Mesenchymal stem cell (in vitro differentiated cells and primary cell): Measurements from ENCODE around the gene RNH1.

ENCODE experiments used
- DNase-seq: peaks from one replicate; pipeline ENCODE4 v3.0.0-alpha.2; 2013
- H2AFZ ChIP-seq: one replicate; pipeline ENCODE4 v1.6.1; 2013; ENCODE audit warnings: low read depth, mild to moderate bottlenecking, control low read depth, inconsistent platforms, low read length, moderate library complexity
- H2AK5ac ChIP-seq: 2 replicates; pipeline ENCODE4 v1.6.1; 2013; ENCODE audit warnings: low read length, moderate library complexity, mild to moderate bottlenecking, inconsistent platforms; ENCODE audit not compliant: severe bottlenecking
- H2BK120ac ChIP-seq: one replicate; pipeline ENCODE4 v1.6.1; 2013; ENCODE audit warnings: low read depth, mild to moderate bottlenecking, inconsistent platforms, low read length, moderate library complexity
- H2BK12ac ChIP-seq, 2 experiments: one replicate each; pipeline ENCODE4 v1.6.1; 2013; ENCODE audit warnings: inconsistent platforms in 2 of 2, low read length in 2 of 2, mild to moderate bottlenecking in 2 of 2, moderate library complexity in 2 of 2, control low read depth in 1 of 2
- H2BK15ac ChIP-seq: one replicate; pipeline ENCODE4 v1.6.1; 2013; ENCODE audit warnings: mild to moderate bottlenecking, low read depth, inconsistent platforms; ENCODE audit not compliant: poor library complexity, severe bottlenecking
- H2BK5ac ChIP-seq: 2 replicates; pipeline ENCODE4 v1.6.1; 2013; ENCODE audit warnings: low read depth, mild to moderate bottlenecking, low read length, control low read depth, inconsistent platforms; ENCODE audit not compliant: poor library complexity, severe bottlenecking
- H3K14ac ChIP-seq, 2 experiments: one replicate each; pipeline ENCODE4 v1.6.1; 2013; ENCODE audit warnings: inconsistent platforms in 2 of 2, low read length in 2 of 2, control low read depth in 1 of 2, mild to moderate bottlenecking in 1 of 2, moderate library complexity in 1 of 2
- H3K18ac ChIP-seq, 2 experiments: one replicate each; pipeline ENCODE4 v1.6.1; 2013; ENCODE audit warnings: inconsistent platforms in 2 of 2, low read length in 2 of 2, control low read depth in 1 of 2, low read depth in 1 of 2, mild to moderate bottlenecking in 1 of 2
- H3K23ac ChIP-seq, 2 experiments: one replicate each; pipeline ENCODE4 v1.6.1; 2013; ENCODE audit warnings: inconsistent platforms in 2 of 2, low read length in 2 of 2, mild to moderate bottlenecking in 2 of 2, moderate library complexity in 2 of 2, control low read depth in 1 of 2
- H3K27ac ChIP-seq: 2 replicates; pipeline ENCODE4 v1.5.1; 2013; ENCODE audit warnings: mild to moderate bottlenecking, moderate library complexity, low read length, control low read depth, inconsistent platforms; ENCODE audit not compliant: poor library complexity, severe bottlenecking
- H3K27me3 ChIP-seq, 2 experiments: 2 replicates each; pipeline versions ENCODE4 v1.6.1 to v1.7.0; 2013; ENCODE audit warnings: low read length in 2 of 2, mild to moderate bottlenecking in 2 of 2, moderate library complexity in 2 of 2, control low read depth in 1 of 2, inconsistent platforms in 1 of 2; ENCODE audit not compliant: control insufficient read depth in 1 of 2, insufficient read depth in 1 of 2
- H3K36me3 ChIP-seq, 2 experiments: 2 replicates each; pipeline versions ENCODE4 v1.6.1 to v1.7.0; 2013; ENCODE audit warnings: low read length in 2 of 2, control low read depth in 1 of 2, inconsistent platforms in 1 of 2, low read depth in 1 of 2, mild to moderate bottlenecking in 1 of 2; ENCODE audit not compliant: insufficient read depth in 2 of 2, control insufficient read depth in 1 of 2
- H3K4ac ChIP-seq, 2 experiments: one replicate each; pipeline ENCODE4 v1.6.1; 2013; ENCODE audit warnings: inconsistent platforms in 2 of 2, low read length in 2 of 2, mild to moderate bottlenecking in 2 of 2, moderate library complexity in 2 of 2, control low read depth in 1 of 2, low read depth in 1 of 2
- H3K4me1 ChIP-seq: 2 replicates; pipeline ENCODE4 v1.6.1; 2013; ENCODE audit warnings: low read depth, low read length, control low read depth; ENCODE audit not compliant: control insufficient read depth, insufficient read depth
- H3K4me2 ChIP-seq: 2 replicates; pipeline ENCODE4 v1.6.1; 2013; ENCODE audit warnings: low read length, mild to moderate bottlenecking, inconsistent platforms; ENCODE audit not compliant: poor library complexity, severe bottlenecking
- H3K4me3 ChIP-seq, 2 experiments: 2 replicates each; pipeline versions ENCODE4 v1.5.1 to v1.7.0; 2013; ENCODE audit warnings: low read length in 2 of 2, mild to moderate bottlenecking in 2 of 2, control low read depth in 1 of 2, low read depth in 1 of 2; ENCODE audit not compliant: insufficient read depth in 1 of 2
- H3K79me1 ChIP-seq: replicated peaks from 2 replicates; pipeline ENCODE4 v1.6.1; 2013; ENCODE audit warnings: mild to moderate bottlenecking, control low read depth, low read length, inconsistent platforms; ENCODE audit not compliant: poor library complexity, severe bottlenecking
- H3K9ac ChIP-seq: 2 replicates; pipeline ENCODE4 v1.7.0; 2013; ENCODE audit warnings: mild to moderate bottlenecking, low read length, moderate library complexity
- H3K9me3 ChIP-seq: 2 replicates; pipeline ENCODE4 v1.7.0; 2013; ENCODE audit warnings: mild to moderate bottlenecking, low read length; ENCODE audit not compliant: control insufficient read depth
- H4K8ac ChIP-seq: one replicate; pipeline ENCODE4 v1.6.1; 2013; ENCODE audit warnings: inconsistent platforms, mild to moderate bottlenecking, low read length, moderate library complexity
- H4K91ac ChIP-seq: one replicate; pipeline ENCODE4 v1.6.1; 2013; ENCODE audit warnings: mild to moderate bottlenecking, low read length, inconsistent platforms
- WGBS: methylation state at CpG from one replicate; pipeline ENCODE4 v1.1.7; 2013; ENCODE audit warnings: mixed read lengths; 5-methylcytosine and 5-hydroxymethylcytosine counted together

The RNH1 gene

DNA sequence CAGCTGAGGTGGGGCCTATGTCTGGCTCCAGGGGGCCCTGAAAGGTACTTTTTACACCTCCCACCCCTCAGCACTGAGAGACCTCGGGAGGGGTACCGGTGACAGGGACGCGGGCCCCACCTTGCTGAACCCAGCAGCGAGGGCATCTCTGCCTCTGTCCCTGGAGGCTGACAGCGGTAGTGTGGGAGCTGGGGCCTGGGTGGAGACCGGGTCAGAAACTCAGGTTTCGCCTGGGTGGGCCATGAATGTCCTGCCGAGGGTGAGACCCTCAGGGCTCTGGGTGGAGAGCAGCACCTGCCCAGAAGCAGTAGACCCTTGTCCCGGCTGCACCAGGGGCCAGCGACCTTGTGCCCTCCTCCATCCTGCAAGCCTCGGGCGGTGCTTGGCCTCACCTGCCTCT lies 34.8 kb downstream of the RNH1 start:
- no peak overlapping the region for H3K23ac ChIP-seq
- peaks cover 24% of the 10 kb centered on the region for H3K4me1 ChIP-seq
- H3K4me2 ChIP-seq = no peak overlapping the region
- H2AFZ ChIP-seq = no peak overlapping the region
- H3K4me3 ChIP-seq = no peak overlapping the region
- H3K9me3 ChIP-seq = no peaks in the 10 kb centered on the region
- H2BK5ac ChIP-seq = no peak overlapping the region
- no peak overlapping the region for H3K14ac ChIP-seq
- H3K79me1 ChIP-seq = peaks cover 39% of the 10 kb centered on the region
- H3K9ac ChIP-seq = no peak overlapping the region
- H3K36me3 ChIP-seq = peaks cover 7 to 36% of the 10 kb centered on the region in 2 experiments
- no peak overlapping the region for H2BK120ac ChIP-seq
- H4K8ac ChIP-seq = no peak overlapping the region
- 94% methylated on average over 13 of the region's 13 CpGs for WGBS
- no peak overlapping the region for H2AK5ac ChIP-seq
- H3K4ac ChIP-seq = no peak overlapping the region
- H2BK12ac ChIP-seq = no peak overlapping the region
- H4K91ac ChIP-seq = peak overlapping the region; percentile 28
- no peak overlapping the region for H3K27ac ChIP-seq
- H3K18ac ChIP-seq = no peak overlapping the region
- no peaks in the 10 kb centered on the region for H3K27me3 ChIP-seq
- DNase-seq = no peak
- no peak overlapping the region for H2BK15ac ChIP-seq

- no peaks in the 10 kb centered on the region for H3K9me3 ChIP-seq
- H2BK15ac ChIP-seq = peak overlapping the region; percentile 73
- peak overlapping the region in 1 of 2 experiments; percentile 9 for H3K14ac ChIP-seq
- peak overlapping the region in 1 of 2 experiments; percentile 88 for H3K18ac ChIP-seq
- no peak overlapping the region for H2BK5ac ChIP-seq
- peak overlapping the region in 1 of 2 experiments; percentile 24 for H3K4me3 ChIP-seq
- no peak overlapping the region for H3K9ac ChIP-seq
- no peak overlapping the region for H2AK5ac ChIP-seq
- H3K27me3 ChIP-seq = no peaks in the 10 kb centered on the region
- no peak for DNase-seq
- H3K4me2 ChIP-seq = no peak overlapping the region
- H3K4ac ChIP-seq = peak overlapping the region in 1 of 2 experiments; percentile 60
- H4K8ac ChIP-seq = no peak overlapping the region
- H4K91ac ChIP-seq = peak overlapping the region; percentile 91
- H3K4me1 ChIP-seq = peaks cover 18% of the 10 kb centered on the region
- H2BK120ac ChIP-seq = peak overlapping the region; percentile 6
- 99% methylated on average over 61 of the region's 61 CpGs for WGBS
- peak overlapping the region; percentile 82 to 91 for H2BK12ac ChIP-seq
- peak overlapping the region in 1 of 2 experiments; percentile 18 for H3K23ac ChIP-seq
- no peak overlapping the region for H3K27ac ChIP-seq
- H3K36me3 ChIP-seq = peaks cover 7 to 36% of the 10 kb centered on the region in 2 experiments
- H2AFZ ChIP-seq = no peak overlapping the region
- peaks cover 39% of the 10 kb centered on the region for H3K79me1 ChIP-seq
Measured at GRCh38 chr11:471468-472145, 35.4 kb downstream of the RNH1 start.

DNA sequence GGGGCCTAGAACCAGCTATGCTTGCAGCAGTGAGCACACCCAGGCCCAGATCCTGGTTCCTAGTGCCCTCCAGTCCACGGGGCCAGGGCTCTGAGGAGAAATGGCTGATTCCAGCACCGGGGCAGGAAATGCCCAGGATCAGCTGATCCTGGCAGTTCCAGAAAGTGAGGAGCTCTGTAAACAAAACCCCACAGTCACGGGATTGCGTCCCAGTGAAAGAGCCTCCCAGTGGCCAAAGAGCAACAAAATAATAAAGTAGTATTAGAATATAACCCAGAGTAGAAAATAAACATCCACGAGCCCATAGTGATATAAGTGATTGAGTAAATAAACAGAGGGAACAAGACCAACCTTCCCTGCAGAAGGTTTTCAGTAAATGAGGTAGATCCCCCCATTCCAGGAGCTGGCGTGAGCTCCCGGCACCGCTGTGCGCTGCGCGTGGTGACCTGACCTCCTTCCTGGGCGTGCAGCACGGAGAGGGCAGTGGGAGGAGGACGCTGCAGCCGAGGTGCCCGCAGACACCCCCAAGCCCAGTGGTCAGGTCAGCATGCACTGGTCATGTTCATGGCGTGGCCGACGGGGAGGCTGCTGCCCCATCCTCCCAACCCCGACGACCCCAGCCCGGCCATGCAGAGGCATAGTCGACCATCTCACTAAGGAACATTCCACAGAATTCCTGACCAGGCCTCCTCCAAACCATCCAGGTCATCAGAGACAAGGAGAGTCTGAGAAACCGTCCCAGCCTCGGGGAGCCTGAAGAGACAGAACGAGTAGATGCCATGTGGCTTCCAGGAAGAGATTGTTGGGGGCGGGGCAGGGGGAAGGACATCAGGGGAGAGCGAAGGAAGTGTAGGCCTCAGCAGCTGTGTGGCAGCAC lies 37.1 kb downstream of the RNH1 start:
- peak overlapping the region; percentile 98 to 100 for H2BK12ac ChIP-seq
- 88% methylated on average over 21 of the region's 28 CpGs for WGBS

More for the DNA sequence above, 37.1 kb downstream of the RNH1 start:
- peak overlapping the region; percentile 1 for H3K4me2 ChIP-seq
- peak overlapping the region; percentile 99 for H2BK15ac ChIP-seq
- peaks cover 13% of the 10 kb centered on the region for H3K4me1 ChIP-seq
- H3K4me3 ChIP-seq = peak overlapping the region in 1 of 2 experiments; percentile 64
- H2AK5ac ChIP-seq = peak overlapping the region; percentile 51
- no peak overlapping the region for H2BK5ac ChIP-seq
- H3K27me3 ChIP-seq = no peaks in the 10 kb centered on the region
- peak overlapping the region; percentile 8 for H3K27ac ChIP-seq
- H3K18ac ChIP-seq = peak overlapping the region; percentile 94 to 99
- H3K9ac ChIP-seq = peak overlapping the region; percentile 89
- peak overlapping the region; percentile 98 for H4K8ac ChIP-seq
- peak overlapping the region; percentile 100 for H4K91ac ChIP-seq
- peak overlapping the region in 1 of 2 experiments; percentile 98 for H3K14ac ChIP-seq
- H3K79me1 ChIP-seq = peaks cover 33% of the 10 kb centered on the region
- H3K36me3 ChIP-seq = peaks cover 6 to 31% of the 10 kb centered on the region in 2 experiments
- DNase-seq = peak; percentile 92
- H3K23ac ChIP-seq = peak overlapping the region in 1 of 2 experiments; percentile 98
- peak overlapping the region; percentile 98 to 99 for H3K4ac ChIP-seq
- H2BK120ac ChIP-seq = peak overlapping the region; percentile 97
- no peaks in the 10 kb centered on the region for H3K9me3 ChIP-seq
- no peak overlapping the region for H2AFZ ChIP-seq
